D721Med (cell line): ENCODE data around the gene RTL5.
A peak's percentile ranks its signal among the peaks of the same experiment; 100 is the strongest.

ENCODE experiments used
- DNase-seq: peaks from one replicate; pipeline ENCODE4 v3.0.0; 2011; ENCODE audit warnings: low spot score; ENCODE audit not compliant: insufficient read length
- FAIRE-seq: peaks from 2 replicates; lab custom pipeline; 2011; peaks lifted over from hg19 to GRCh38; lab: Jason Lieb, UNC
- CTCF ChIP-seq: IDR thresholded peaks from 2 replicates; pipeline ENCODE4 v1.5.1; 2012; ENCODE audit warnings: mild to moderate bottlenecking, control low read depth; ENCODE audit not compliant: insufficient read depth; ENCODE audit errors: missing control alignments

RTL5 gene

GRCh38 chrX:72129661-72130060, 2.1 kb downstream of the RTL5 start:
- DNase-seq = no peak
- no peak for FAIRE-seq
- no peak for TF ChIP-seq CTCF

GRCh38 chrX:72128881-72129280, 2.8 kb downstream of the RTL5 start:
- no peak for TF ChIP-seq CTCF
- FAIRE-seq = no peak
- no peak for DNase-seq

DNA sequence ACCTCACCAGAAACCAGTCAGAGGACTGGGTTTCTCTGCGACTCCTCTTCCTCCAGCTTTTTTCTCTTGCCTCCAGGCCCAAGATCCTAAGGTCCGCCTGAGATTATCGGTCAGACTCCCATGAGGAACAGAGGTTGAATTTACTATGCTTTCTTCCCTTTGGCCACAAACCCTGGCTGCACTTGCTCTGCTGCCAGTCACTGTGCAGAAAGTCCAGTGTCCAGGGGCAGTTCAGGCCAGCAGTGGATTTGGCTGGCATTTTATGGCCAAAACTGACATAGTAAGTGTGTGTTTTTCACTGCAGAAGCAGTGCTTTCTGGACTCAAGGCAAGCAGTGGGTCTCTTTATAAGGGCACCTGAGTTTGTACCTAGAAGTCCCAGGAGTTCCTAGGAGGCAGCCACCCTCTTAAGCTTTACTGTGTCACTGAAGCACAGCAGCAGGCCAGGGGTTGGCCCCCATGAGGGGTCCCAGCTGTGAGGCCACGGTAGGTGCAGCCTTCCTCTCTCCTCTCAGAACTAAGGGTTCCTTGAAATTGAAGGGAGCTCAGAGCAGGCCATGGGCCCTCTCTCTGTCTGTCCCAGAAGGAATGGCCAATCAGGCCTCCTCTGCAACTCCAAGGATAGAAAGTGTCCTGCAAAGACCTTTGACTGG, 3.4 kb downstream of the RTL5 start:
- DNase-seq (no peak), FAIRE-seq (no peak)
- TF ChIP-seq CTCF = no peak

DNA sequence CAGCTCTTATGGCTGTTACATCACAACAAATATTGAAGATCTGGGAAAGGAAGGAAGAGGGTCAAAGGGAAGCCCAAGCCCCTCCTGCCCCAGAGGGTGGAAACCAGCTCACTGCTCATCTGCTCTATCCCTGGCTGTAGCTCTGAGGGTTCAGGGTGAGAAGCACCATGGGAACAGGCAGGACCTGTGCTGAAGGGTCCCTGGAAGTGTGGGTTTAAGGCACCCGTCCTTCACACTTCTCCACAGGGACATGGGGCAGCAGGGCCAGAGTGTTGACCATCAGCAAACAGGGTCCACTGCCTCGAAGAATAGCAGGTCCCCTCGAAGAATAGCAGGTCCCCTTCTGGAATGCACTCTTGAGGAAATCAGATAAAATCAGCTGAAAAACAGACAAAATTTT, 4.4 kb downstream of the RTL5 start:
- TF ChIP-seq CTCF = no peak
- FAIRE-seq (no peak), DNase-seq (no peak)

DNA sequence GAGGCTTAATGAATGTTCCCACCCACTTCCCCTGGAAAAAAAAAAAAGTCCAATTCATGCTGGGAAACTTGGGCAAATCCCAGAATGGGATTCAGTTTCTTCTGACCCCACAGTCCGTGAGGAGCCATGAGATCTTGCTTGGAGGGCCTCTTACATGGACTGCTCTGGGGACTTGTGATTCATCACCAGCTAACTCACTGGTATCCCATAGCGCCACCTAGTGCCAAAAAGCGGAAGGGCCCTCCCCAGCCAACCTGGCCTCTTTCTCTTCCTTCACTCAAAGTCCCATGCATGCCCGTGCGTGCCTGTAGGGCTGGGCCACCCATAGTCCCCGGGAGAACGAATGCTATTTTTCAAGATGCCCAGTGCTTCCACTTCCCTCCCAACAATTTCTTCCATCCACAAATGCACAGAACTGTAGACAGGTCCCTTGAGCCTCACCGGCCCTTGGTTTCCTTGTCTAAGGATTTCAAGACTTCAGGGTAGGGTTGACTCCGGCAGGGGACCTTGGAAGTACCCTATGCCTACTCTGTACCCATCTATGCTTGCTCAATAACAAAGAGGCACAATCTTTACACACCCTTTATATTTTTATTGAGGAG, 5.1 kb downstream of the RTL5 start:
- FAIRE-seq = no peak
- peak; percentile 66 for TF ChIP-seq CTCF
- DNase-seq = no peak

- TF ChIP-seq CTCF = no peak
- no peak for FAIRE-seq
- DNase-seq = no peak
Observed at GRCh38 chrX:72126048-72126415, 5.7 kb downstream of the RTL5 start.

DNA sequence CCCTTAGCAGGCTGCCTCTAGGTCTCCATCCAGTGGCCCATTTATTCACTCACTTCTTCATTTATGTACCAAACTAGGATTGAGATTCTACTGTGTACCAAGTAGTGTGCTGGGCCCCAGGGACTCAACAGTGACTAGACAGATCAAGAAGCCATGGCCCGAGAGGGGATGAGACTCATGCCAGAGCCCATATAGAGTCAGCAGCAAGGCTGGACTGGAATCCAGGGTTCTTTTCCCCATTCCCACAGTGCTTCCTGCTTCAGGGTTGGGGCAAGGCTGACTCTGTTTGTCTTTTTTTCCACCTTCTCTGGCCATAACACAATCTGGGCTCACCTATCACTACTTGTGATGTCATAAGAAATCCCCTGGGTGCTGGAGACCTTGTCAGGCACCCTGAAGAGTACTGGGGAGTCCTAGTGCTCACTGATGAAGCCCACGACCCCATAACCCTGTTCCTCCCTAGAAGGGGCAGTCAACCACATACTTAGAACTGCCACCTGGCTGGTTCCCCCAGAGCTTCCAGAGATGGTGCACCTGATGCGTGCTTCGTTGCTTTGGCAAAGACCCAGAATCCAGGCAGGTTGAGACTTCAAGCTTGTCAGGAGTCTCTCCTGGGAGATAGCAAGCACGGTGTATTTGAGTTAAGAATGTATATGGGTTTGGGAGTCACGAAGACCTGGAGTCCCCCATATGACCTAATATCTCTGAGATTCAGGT, 6.2 kb downstream of the RTL5 start:
- TF ChIP-seq CTCF = no peak
- DNase-seq = no peak
- FAIRE-seq = no peak
